ENCODE data around the gene RNF39.
"Not testable (repeated sequence)": the region's sequence is repeated elsewhere in the genome, so short reads cannot be mapped to it uniquely, and the experiment has no call there.

RNF39 gene

GRCh38 chr6:30043744-30044143 lies 31.8 kb downstream of the RNF39 start:
- no peak for DNase-seq (ENCODE audit: low read depth)
- TF ChIP-seq CTCF (IDR thresholded peaks at IDR 0.05; ENCODE audit: control insufficient read depth, insufficient read depth, low read depth, low read length, missing control alignments): no peak
- no peak overlapping the region for H3K4me3 ChIP-seq (ENCODE audit: control insufficient read depth, low read depth, low read length)

GRCh38 chr6:30042914-30043313 lies 32.7 kb downstream of the RNF39 start:
- TF ChIP-seq CTCF (IDR thresholded peaks at IDR 0.05; ENCODE audit: control insufficient read depth, insufficient read depth, low read depth, low read length, missing control alignments): no peak
- H3K4me3 ChIP-seq (ENCODE audit: control insufficient read depth, low read depth, low read length): no peak overlapping the region
- DNase-seq (ENCODE audit: low read depth): no peak

GRCh38 chr6:30042476-30042875 lies 33.1 kb downstream of the RNF39 start:
- H3K4me3 ChIP-seq (ENCODE audit: control insufficient read depth, low read depth, low read length): no peak overlapping the region
- no peak for DNase-seq (ENCODE audit: low read depth)
- TF ChIP-seq CTCF (IDR thresholded peaks at IDR 0.05; ENCODE audit: control insufficient read depth, insufficient read depth, low read depth, low read length, missing control alignments): no peak

- no peak overlapping the region for H3K4me3 ChIP-seq (ENCODE audit: control insufficient read depth, low read depth, low read length)
Observed at GRCh38 chr6:30041821-30042220, 33.7 kb downstream of the RNF39 start.

GRCh38 chr6:30041221-30041620 lies 34.3 kb downstream of the RNF39 start:
- no peak for DNase-seq (ENCODE audit: low read depth)
- H3K4me3 ChIP-seq (ENCODE audit: control insufficient read depth, low read depth, low read length): no peak overlapping the region
- TF ChIP-seq CTCF (IDR thresholded peaks at IDR 0.05; ENCODE audit: control insufficient read depth, insufficient read depth, low read depth, low read length, missing control alignments): no peak

More at GRCh38 chr6:30041821-30042220, 33.7 kb downstream of the RNF39 start:
- TF ChIP-seq CTCF (IDR thresholded peaks at IDR 0.05; ENCODE audit: control insufficient read depth, insufficient read depth, low read depth, low read length, missing control alignments): no peak
- DNase-seq (ENCODE audit: low read depth): no peak

DNA sequence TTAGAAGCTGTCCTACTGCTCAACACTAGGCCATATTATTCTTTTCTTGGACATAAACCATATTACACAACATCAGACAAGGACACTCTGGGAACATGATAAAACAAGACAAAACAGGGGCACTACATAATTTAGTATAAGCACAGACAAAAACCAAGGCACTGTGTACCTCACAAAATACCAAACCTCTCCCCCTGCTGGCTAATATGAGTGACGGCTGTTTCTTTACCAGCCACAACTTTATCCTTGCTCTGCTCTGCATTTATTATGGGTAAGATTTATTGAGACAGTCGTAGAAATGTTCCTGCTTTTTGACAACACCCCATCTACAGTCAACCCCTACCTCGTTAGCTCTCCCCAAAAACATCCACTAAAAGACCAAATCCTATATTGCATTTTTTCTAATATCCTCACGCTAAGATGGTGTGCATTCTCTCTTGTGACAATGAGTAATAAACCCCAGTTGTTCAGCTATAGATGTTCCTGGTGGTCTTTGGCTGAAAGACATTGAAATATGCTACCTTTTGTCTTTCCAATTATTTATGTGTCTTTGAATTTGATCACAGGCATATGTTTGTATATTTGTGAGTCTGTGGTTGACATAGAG lies 38.3 kb downstream of the RNF39 start:
- DNase-seq (ENCODE audit: low read depth): no peak
- no peak overlapping the region for H3K4me3 ChIP-seq (ENCODE audit: control insufficient read depth, low read depth, low read length)
- peak; percentile 59 for TF ChIP-seq CTCF (IDR thresholded peaks at IDR 0.05; ENCODE audit: control insufficient read depth, insufficient read depth, low read depth, low read length, missing control alignments)

DNA sequence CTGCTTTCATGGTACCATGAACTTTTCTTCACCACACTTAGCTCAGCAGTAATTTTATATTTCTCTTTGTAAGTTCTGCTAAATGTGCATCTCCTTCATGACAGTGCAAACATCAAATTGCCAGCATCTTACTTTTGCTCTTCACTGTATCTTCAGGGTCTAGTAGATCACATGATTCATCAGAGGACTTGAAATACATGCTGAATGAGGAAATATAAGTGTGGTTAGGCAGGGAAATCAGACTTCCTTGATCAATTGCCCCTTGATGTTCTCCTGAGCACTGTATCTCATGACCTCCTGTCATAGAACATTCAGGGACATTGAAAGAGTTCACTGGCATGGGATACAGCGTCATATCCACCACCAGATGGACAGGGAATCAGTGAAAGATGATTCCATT lies 39.8 kb downstream of the RNF39 start:
- no peak for DNase-seq (ENCODE audit: low read depth)
- no peak for TF ChIP-seq CTCF (IDR thresholded peaks at IDR 0.05; ENCODE audit: control insufficient read depth, insufficient read depth, low read depth, low read length, missing control alignments)
- no peak overlapping the region for H3K4me3 ChIP-seq (ENCODE audit: control insufficient read depth, low read depth, low read length)

DNA sequence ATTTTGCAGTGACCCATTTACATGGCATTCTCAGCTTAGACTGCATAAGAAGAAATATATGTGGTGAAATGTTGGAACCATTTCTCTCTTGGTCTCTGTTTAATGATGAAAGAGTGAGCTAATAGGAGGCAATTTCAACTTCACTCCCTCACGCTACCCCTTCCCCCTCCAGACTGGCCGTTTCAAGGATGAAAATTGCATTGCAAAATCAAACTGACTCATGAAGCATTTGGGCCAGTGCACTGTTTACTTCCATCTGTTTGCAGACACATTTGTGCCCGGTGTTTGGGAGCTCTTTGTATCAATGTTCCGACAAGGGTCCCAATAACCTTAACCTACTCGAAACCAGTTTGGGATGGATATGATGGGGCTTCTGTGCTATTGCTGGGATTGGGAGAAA lies 42.1 kb downstream of the RNF39 start:
- peak; percentile 80 for DNase-seq (ENCODE audit: low read depth)
- H3K4me3 ChIP-seq (ENCODE audit: control insufficient read depth, low read depth, low read length): not testable (repeated sequence)
